Right kidney (tissue), 1 donor: ENCODE measurements around the gene PPP1R36.
"Not testable (repeated sequence)": the region's sequence is repeated elsewhere in the genome, so short reads cannot be mapped to it uniquely, and the experiment has no call there.

Source experiments
- DNase-seq: peaks from one replicate; pipeline ENCODE4 v3.0.0-alpha.2; 2016

Gene PPP1R36

GRCh38 chr14:64566651-64567122, 16.9 kb downstream of the PPP1R36 start:
- no peak for DNase-seq

GRCh38 chr14:64569138-64569631, 19.4 kb downstream of the PPP1R36 start:
- no peak for DNase-seq

- DNase-seq = not testable (repeated sequence)
Observed at GRCh38 chr14:64569646-64570045, 19.9 kb downstream of the PPP1R36 start.

GRCh38 chr14:64572386-64573104, 22.8 kb downstream of the PPP1R36 start:
- DNase-seq = no peak

GRCh38 chr14:64573109-64573508, 23.3 kb downstream of the PPP1R36 start:
- no peak for DNase-seq

GRCh38 chr14:64574371-64575107, 24.8 kb downstream of the PPP1R36 start:
- no peak for DNase-seq

- no peak for DNase-seq
Observed at GRCh38 chr14:64577211-64577610, 27.4 kb downstream of the PPP1R36 start.

- no peak for DNase-seq
Observed at GRCh38 chr14:64580467-64580866, 30.7 kb downstream of the PPP1R36 start.

GRCh38 chr14:64581363-64581762, 31.6 kb downstream of the PPP1R36 start:
- DNase-seq = no peak

- DNase-seq = no peak
Observed at GRCh38 chr14:64581817-64582216, 32.1 kb downstream of the PPP1R36 start.

- no peak for DNase-seq
Observed at GRCh38 chr14:64584190-64584589, 34.4 kb downstream of the PPP1R36 start.

GRCh38 chr14:64591809-64592208, 42.0 kb downstream of the PPP1R36 start:
- no peak for DNase-seq

GRCh38 chr14:64594438-64594837, 44.7 kb downstream of the PPP1R36 start:
- no peak for DNase-seq

- DNase-seq = no peak
Observed at GRCh38 chr14:64598404-64598803, 48.6 kb downstream of the PPP1R36 start.

GRCh38 chr14:64601571-64601970, 51.8 kb downstream of the PPP1R36 start:
- no peak for DNase-seq

GRCh38 chr14:64602826-64603225, 53.1 kb downstream of the PPP1R36 start:
- no peak for DNase-seq

- no peak for DNase-seq
Observed at GRCh38 chr14:64604001-64604400, 54.2 kb downstream of the PPP1R36 start.

- DNase-seq = no peak
Observed at GRCh38 chr14:64604881-64605280, 55.1 kb downstream of the PPP1R36 start.

- DNase-seq = no peak
Observed at GRCh38 chr14:64605926-64606685, 56.3 kb downstream of the PPP1R36 start.

- DNase-seq = no peak
Observed at GRCh38 chr14:64610049-64610746, 60.4 kb downstream of the PPP1R36 start.

GRCh38 chr14:64611358-64612020, 61.7 kb downstream of the PPP1R36 start:
- DNase-seq = no peak

GRCh38 chr14:64612021-64612380, 62.2 kb downstream of the PPP1R36 start:
- no peak for DNase-seq
